ENCODE measurements around the gene BCR. TPM values are rescaled to one million over a fixed set of nuclear protein-coding genes. Genes with fewer than 3 reads are reported as not detected.

The BCR gene
- total RNA-seq, 1 donor from 2014 or later, result 268 TPM

DNA sequence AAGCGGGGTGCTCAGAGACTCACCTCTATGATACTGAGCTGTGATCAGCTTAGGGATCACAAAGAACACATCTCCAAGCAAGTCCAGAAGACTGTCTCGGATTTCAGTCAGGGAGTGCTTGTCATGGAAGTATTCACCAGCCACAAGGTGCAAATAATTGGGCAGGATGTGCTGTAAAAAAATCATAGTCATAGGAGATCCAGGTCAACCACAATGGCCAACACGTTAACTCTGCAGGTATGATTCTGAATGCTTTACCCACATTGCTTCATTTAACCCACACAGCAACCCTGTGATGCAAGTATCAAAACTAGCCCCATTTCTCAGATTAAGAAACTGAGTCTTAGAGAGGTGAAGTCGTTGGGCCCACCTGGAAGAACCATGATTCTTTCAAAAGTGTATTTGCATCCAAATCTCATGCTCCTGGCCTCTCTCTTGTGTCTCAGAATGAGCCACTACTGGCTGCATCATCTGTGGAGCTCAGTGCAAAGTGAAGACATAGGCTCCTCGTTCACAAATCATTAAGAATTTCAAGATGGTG, 179.3 kb downstream of the BCR start:
- Mint-ChIP-seq H3K27me3 (ENCODE audit: unreplicated experiment) (peaks cover 8% of the 10 kb centered on the region), H3K4me3 (ENCODE audit: unreplicated experiment) (no peak overlapping the region), H3K27ac (ENCODE audit: unreplicated experiment) (no peak overlapping the region), H3K9me3 (ENCODE audit: unreplicated experiment) (peaks cover 2% of the 10 kb centered on the region), H3K36me3 (ENCODE audit: unreplicated experiment) (peaks cover 3% of the 10 kb centered on the region), H3K4me1 (ENCODE audit: low read depth, unreplicated experiment) (peaks cover 3% of the 10 kb centered on the region)
- TF ChIP-seq CTCF (IDR thresholded peaks at IDR 0.05; ENCODE audit: partially characterized antibody, unreplicated experiment), result no peak
- DNase-seq, result no peak

GRCh38 chr22:23361676-23362075, 181.4 kb downstream of the BCR start:
- DNase-seq, result no peak
- no peak overlapping the region for H3K4me3 Mint-ChIP-seq (ENCODE audit: unreplicated experiment)
- H3K9me3 Mint-ChIP-seq (ENCODE audit: unreplicated experiment), result peaks cover 2% of the 10 kb centered on the region
- H3K36me3 Mint-ChIP-seq (ENCODE audit: unreplicated experiment), result peaks cover 4% of the 10 kb centered on the region
- H3K4me1 Mint-ChIP-seq (ENCODE audit: low read depth, unreplicated experiment), result peaks cover 3% of the 10 kb centered on the region
- H3K27me3 Mint-ChIP-seq (ENCODE audit: unreplicated experiment), result peaks cover 8% of the 10 kb centered on the region
- no peak for TF ChIP-seq CTCF (IDR thresholded peaks at IDR 0.05; ENCODE audit: partially characterized antibody, unreplicated experiment)
- no peak overlapping the region for H3K27ac Mint-ChIP-seq (ENCODE audit: unreplicated experiment)

GRCh38 chr22:23363683-23364082, 183.4 kb downstream of the BCR start:
- Mint-ChIP-seq H3K36me3 (ENCODE audit: unreplicated experiment) (peaks cover 10% of the 10 kb centered on the region), H3K9me3 (ENCODE audit: unreplicated experiment) (peaks cover 6% of the 10 kb centered on the region), H3K4me3 (ENCODE audit: unreplicated experiment) (no peak overlapping the region), H3K27ac (ENCODE audit: unreplicated experiment) (no peak overlapping the region), H3K4me1 (ENCODE audit: low read depth, unreplicated experiment) (peaks cover 3% of the 10 kb centered on the region), H3K27me3 (ENCODE audit: unreplicated experiment) (peaks cover 16% of the 10 kb centered on the region)
- TF ChIP-seq CTCF (IDR thresholded peaks at IDR 0.05; ENCODE audit: partially characterized antibody, unreplicated experiment), result no peak
- no peak for DNase-seq

DNA sequence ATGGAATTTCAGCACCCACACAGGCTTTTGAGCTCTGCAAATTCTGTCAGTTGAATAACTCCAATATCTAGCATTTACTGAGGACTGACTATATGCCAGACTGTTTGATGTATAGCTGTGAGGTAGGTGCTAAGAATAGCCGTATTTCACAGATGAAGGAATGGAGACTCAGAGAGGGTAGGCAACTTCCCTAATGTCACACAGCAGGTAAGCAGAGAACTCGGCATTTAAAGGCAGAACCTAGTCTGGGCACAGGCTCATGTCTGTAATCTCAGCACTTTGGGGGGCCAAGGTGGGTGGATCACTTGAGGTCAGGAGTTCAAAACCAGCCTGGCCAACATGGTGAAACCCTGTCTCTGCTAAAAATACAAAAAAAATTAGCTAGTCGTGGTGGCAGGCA, 184.1 kb downstream of the BCR start:
- no peak overlapping the region for H3K4me3 Mint-ChIP-seq (ENCODE audit: unreplicated experiment)
- no peak overlapping the region for H3K27ac Mint-ChIP-seq (ENCODE audit: unreplicated experiment)
- H3K9me3 Mint-ChIP-seq (ENCODE audit: unreplicated experiment), result peaks cover 6% of the 10 kb centered on the region
- no peak for TF ChIP-seq CTCF (IDR thresholded peaks at IDR 0.05; ENCODE audit: partially characterized antibody, unreplicated experiment)
- H3K27me3 Mint-ChIP-seq (ENCODE audit: unreplicated experiment), result peaks cover 22% of the 10 kb centered on the region
- peaks cover 10% of the 10 kb centered on the region for H3K36me3 Mint-ChIP-seq (ENCODE audit: unreplicated experiment)
- peaks cover 3% of the 10 kb centered on the region for H3K4me1 Mint-ChIP-seq (ENCODE audit: low read depth, unreplicated experiment)
- DNase-seq, result no peak

- Mint-ChIP-seq H3K9me3 (ENCODE audit: unreplicated experiment) (peaks cover 6% of the 10 kb centered on the region), H3K4me3 (ENCODE audit: unreplicated experiment) (no peak overlapping the region), H3K36me3 (ENCODE audit: unreplicated experiment) (peaks cover 10% of the 10 kb centered on the region), H3K27me3 (ENCODE audit: unreplicated experiment) (peaks cover 30% of the 10 kb centered on the region), H3K27ac (ENCODE audit: unreplicated experiment) (no peak overlapping the region), H3K4me1 (ENCODE audit: low read depth, unreplicated experiment) (peaks cover 3% of the 10 kb centered on the region)
- TF ChIP-seq CTCF (IDR thresholded peaks at IDR 0.05; ENCODE audit: partially characterized antibody, unreplicated experiment), result no peak
- no peak for DNase-seq
Observed at GRCh38 chr22:23365524-23365923, 185.2 kb downstream of the BCR start.

Measured in glutamatergic neuron (in vitro differentiated cells).